Stimulated activated CD4-positive, alpha-beta T cell treated with anti-CD3 and anti-CD28 coated beads, TNF-alpha, amount 100 ng/mL, for 4 hours (primary cell): ENCODE measurements around the gene LAMP1.
"Not testable (repeated sequence)": the region's sequence is repeated elsewhere in the genome, so short reads cannot be mapped to it uniquely, and the experiment has no call there.

Source experiments
- DNase-seq, 3 experiments: peaks; one replicate each; pipeline ENCODE4 v3.0.0-alpha.2; 2020; ENCODE audit warnings: low read depth in 3 of 3

The LAMP1 gene

GRCh38 chr13:113296823-113297369 is at the start of gene LAMP1:
Gene LAMP1 (plus strand): TSS chr13:113297239. CDS start chr13:113297435, 196 bp downstream.
- peak; percentile 97 to 100 (median 98) for DNase-seq

DNA sequence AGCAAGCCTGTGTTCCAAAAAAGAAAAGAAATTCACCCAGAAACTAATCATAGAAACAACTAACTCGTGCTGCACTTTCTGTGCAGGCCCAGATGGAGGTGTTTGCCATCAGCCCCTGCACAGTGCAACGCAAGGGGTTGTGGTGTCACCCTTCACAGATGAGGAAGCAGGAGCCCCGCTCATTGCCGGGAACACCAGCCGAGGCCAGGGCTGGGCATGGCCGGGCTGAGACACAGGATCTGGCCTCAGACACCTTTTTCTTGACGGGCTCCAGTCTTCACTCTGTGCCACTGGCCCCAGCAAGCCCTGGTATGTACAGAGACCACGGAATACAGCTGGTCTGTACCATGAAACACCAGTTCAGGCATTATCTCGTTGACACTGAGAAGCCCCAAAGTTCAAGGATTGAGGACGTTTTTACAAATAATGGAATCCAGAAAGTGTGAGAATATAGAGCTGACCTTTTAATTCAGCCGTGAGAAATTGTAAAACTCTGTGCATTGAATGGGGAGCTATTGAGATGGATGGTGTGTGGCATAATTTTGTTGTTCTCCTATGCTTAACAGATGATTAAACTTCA is 44.4 kb upstream of the LAMP1 start:
- no peak for DNase-seq

DNA sequence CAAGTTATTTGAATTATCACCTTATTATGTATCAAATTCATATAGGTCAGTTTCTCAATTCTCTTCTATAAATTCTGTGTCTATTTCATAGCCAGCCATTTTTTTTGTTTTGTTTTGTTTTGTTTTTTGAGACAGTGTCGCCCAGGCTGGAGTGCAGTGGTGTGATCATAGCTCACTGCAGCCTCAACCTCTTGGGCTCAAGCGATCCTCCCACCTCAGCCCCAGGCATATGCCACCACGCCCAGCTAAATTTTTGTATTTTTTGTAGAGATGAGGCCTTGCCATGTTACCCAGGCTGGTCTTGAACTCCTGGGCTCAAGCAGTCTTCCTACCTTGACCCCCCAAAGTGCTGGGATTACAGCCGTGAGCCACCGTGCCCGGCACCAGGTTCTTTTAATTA is 39.1 kb upstream of the LAMP1 start:
- DNase-seq = not testable (repeated sequence)

DNA sequence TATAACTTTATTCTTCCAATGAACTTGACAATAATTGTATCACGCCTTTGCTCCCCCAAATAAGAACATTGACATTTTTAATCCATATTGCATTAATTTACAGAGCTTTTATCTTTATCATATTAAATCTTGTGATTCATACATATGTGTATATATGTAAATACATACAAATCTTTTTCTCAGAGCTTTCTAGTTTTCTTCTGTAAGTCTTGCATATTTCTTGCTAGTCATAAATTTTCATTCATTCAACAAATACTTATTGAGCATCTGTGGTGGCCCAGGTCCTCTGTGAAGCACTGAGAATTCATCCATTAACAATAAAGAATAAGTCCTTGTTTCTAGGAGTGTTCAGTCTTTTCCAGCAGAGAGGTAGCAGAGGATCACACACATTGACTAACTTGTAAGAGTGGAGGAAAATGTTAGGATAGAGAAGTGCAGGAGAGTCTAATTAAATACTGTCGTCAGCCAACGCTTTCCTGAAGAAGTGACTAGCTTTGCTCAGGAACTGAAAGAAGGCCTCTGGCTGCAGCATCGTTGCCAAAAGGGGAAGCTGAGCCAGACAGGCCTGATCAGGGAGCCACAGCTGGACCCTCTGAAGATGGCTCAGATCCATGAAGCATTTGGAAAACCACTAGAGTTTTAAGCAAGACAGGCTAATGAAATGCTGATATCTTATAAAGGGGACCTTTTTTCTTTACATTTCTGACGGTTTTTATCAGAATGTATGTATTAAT is 38.6 kb upstream of the LAMP1 start:
- no peak for DNase-seq

DNA sequence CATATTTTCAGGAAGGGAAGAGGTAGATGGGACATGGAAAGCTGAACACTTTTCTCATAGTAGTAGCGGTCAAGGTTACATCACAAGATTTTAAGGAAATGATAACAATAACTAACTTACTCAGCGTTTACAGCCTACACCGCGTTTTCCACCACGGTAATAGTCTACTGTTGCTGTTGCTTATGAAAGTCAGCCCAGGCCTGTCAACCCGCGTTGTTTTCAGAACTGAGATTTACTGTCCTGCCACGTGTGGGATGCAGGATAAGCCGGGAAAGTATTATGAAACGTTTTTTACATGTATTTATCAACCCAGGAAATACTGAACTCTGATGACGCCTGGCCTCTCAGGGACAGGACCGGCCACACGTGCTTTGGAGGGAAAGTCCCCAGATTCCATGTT is 36.0 kb upstream of the LAMP1 start:
- DNase-seq = no peak

DNA sequence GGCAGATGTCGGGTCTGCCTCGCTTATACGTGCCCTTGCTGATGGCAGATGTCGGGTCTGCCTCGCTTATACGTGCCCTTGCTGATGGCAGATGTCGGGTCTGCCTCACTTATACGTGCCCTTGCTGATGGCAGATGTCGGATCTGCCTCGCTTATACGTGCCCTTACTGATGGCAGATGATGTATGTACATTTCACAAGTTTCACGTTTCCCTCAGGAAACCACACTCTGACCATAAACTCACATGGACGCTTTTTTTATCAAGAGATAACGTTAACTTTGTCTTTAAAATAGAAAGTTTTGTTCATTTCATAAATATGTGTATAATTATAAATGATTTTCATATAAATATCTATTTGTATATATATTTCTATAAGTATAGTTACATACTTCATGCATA is 34.0 kb upstream of the LAMP1 start:
- DNase-seq = not testable (repeated sequence)

- no peak for DNase-seq
Observed at GRCh38 chr13:113267642-113268405, 29.2 kb upstream of the LAMP1 start.

GRCh38 chr13:113272031-113272430 is 25.0 kb upstream of the LAMP1 start:
- DNase-seq = no peak

GRCh38 chr13:113272701-113273181 is 24.3 kb upstream of the LAMP1 start:
- no peak for DNase-seq

DNA sequence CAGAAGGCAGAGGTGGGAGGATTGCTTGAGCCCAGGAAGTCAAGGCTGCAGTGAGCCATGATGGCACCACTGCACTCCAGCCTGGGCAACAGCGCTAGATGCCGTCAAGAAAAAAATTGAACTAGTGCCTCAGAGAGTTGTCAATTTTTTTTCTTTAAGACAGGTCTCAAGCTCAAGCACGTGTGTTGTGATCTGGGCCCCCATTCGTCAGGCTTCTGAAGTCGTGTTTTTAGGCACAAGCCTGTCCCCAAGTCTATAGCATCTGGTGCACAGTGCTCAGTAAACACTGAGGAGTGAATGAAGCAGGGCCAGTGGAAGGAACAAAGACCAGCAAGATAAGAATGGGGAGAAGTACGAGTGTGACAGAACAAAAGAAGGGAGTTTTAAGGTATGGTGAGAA is 23.7 kb upstream of the LAMP1 start:
- DNase-seq = no peak

DNA sequence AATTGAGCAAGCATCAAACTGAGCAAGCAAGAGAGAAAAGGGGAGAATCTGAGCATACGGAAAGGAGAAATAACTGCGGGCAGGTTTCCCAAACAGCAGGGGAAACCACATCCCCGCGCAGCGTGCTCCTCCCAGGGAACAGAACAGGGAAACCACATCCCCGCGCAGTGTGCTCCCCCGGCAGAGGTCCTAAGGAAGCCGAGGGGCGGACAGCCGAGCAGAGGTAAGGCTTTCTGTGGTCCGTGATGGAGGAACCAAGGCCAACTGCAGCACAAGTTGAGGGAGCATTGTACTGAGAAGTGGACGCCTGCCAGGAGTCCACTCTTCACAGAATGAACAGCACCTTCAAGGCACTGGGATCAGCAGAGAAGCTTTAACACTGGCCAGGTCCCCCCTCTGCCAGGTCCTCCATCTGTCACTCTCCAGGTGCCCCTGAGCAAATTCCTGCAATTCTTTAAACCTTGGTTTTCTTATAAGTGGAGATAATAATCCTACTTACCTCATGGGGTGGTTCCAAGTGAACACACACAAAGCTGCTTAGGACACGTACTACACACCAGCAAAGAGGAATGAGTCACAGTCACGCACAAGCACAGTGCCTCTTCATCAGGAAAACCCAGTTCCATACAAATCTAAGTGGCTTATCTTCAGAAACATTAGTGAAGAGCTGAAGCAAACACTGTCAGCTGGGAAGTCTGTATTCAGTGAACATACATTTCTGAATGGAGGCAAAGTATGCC is 23.0 kb upstream of the LAMP1 start:
- no peak for DNase-seq

GRCh38 chr13:113274721-113275120 is 22.3 kb upstream of the LAMP1 start:
- DNase-seq = no peak

GRCh38 chr13:113275387-113275786 is 21.7 kb upstream of the LAMP1 start:
- DNase-seq = no peak

GRCh38 chr13:113280126-113280525 is 16.9 kb upstream of the LAMP1 start:
- DNase-seq = no peak

- DNase-seq = no peak
Observed at GRCh38 chr13:113283904-113284303, 13.1 kb upstream of the LAMP1 start.

GRCh38 chr13:113288880-113289279 is 8.2 kb upstream of the LAMP1 start:
- no peak for DNase-seq

DNA sequence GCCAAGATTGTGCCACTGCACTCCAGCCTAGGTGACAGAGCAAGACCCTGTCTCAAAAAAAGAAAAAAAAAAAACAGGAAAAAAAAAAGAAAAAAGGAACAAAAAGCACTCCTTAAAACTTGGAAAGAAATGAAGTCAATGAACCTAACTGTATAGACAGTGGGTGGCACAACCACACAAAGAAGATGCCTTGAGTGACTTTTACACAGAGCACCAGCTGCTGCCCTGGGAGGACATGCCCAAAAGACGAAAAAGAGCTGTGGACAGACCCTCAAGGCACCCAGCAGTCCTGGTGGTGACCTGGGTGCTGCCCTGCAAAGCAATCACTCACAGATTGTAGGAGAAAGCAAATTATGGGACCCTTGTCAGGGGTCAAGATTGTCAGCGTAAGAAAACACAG is 5.9 kb upstream of the LAMP1 start:
- DNase-seq = no peak

GRCh38 chr13:113292021-113292862 is 4.8 kb upstream of the LAMP1 start:
- DNase-seq = no peak

DNA sequence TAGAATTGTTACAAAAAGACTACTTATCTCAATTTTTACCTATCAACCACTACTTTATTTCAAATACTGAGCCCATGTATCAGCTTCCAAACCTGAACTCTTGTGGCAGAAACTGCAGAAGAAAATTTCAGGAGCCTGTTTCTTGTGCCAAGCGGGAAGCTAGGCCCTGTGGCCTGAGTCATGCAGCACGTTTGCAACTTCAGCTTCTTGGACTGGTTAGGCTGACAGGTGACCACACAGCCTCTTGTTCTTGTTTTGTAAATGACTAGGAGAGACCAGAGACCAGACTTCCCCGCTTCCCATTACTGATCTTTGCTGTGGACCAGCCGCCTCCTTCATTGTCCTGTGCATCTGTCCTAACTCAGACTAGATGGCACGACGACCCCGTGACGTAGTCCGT is 3.4 kb upstream of the LAMP1 start:
- DNase-seq = no peak

DNA sequence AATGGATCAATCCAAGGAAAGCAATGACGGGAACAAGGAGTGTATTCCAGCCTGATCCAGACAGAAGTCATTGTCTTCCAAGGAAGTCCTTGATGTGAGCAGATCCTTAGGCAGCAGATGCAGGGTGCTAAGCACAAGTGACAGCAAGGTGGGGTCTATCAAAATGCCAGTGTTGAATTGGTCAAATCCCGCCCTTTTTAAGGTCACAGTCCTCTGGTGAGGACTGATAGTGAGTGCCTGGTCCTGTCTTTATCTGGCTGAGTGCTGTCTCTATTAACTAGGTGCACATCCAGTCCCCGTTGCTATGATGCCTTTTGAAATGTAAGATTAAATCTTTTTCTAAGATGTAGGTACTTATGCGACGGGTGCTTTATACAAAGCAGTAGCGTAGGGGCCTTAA is 1.3 kb upstream of the LAMP1 start:
- no peak for DNase-seq
